GM18498 (cell line): ENCODE data around the gene NFIX.

Source experiments
- ATAC-seq: cut with Tn5 transposase; IDR thresholded peaks from one replicate; pipeline ENCODE4 v1.9.1; 2021; ENCODE audit warnings: mild to moderate bottlenecking, moderate library complexity; ENCODE audit not compliant: unreplicated experiment

The NFIX gene

GRCh38 chr19:13053238-13053637 lies 58.0 kb downstream of the NFIX start:
- ATAC-seq = no peak

- no peak for ATAC-seq
Measured at GRCh38 chr19:13053761-13054625, 58.7 kb downstream of the NFIX start.

GRCh38 chr19:13054626-13055212 lies 59.4 kb downstream of the NFIX start:
- ATAC-seq = no peak

GRCh38 chr19:13055213-13056051 lies 60.2 kb downstream of the NFIX start:
- no peak for ATAC-seq

- no peak for ATAC-seq
Measured at GRCh38 chr19:13056052-13056660, 60.9 kb downstream of the NFIX start.

GRCh38 chr19:13057147-13057572 lies 61.9 kb downstream of the NFIX start:
- no peak for ATAC-seq

GRCh38 chr19:13057744-13058143 lies 62.5 kb downstream of the NFIX start:
- ATAC-seq = no peak

- ATAC-seq = no peak
Measured at GRCh38 chr19:13058951-13059660, 63.8 kb downstream of the NFIX start.

GRCh38 chr19:13060233-13060963 lies 65.1 kb downstream of the NFIX start:
- ATAC-seq = no peak

GRCh38 chr19:13060964-13061927 lies 66.0 kb downstream of the NFIX start:
- ATAC-seq = peak; percentile 63

GRCh38 chr19:13062317-13062716 lies 67.0 kb downstream of the NFIX start:
- ATAC-seq = no peak

GRCh38 chr19:13063461-13064091 lies 68.3 kb downstream of the NFIX start:
- ATAC-seq = no peak

- no peak for ATAC-seq
Measured at GRCh38 chr19:13064092-13064489, 68.8 kb downstream of the NFIX start.

- ATAC-seq = no peak
Measured at GRCh38 chr19:13066226-13066625, 71.0 kb downstream of the NFIX start.

GRCh38 chr19:13066933-13067807 lies 71.9 kb downstream of the NFIX start:
- no peak for ATAC-seq

GRCh38 chr19:13068085-13068846 lies 73.0 kb downstream of the NFIX start:
- ATAC-seq = no peak
